ENCODE data around the gene TACC2.
"Not testable (repeated sequence)": the region's sequence is repeated elsewhere in the genome, so short reads cannot be mapped to it uniquely, and the experiment has no call there.

The TACC2 gene

GRCh38 chr10:121981346-121981745, 7.6 kb upstream of the TACC2 start:
- DNase-seq: no peak

- DNase-seq: no peak
Observed at GRCh38 chr10:121983852-121984251, 5.1 kb upstream of the TACC2 start.

GRCh38 chr10:121984463-121984862, 4.5 kb upstream of the TACC2 start:
- no peak for DNase-seq

GRCh38 chr10:121990015-121990677, 1.2 kb downstream of the TACC2 start:
- no peak for DNase-seq

- DNase-seq: not testable (repeated sequence)
Observed at GRCh38 chr10:121991727-121992126, 2.8 kb downstream of the TACC2 start.

GRCh38 chr10:121994429-121994941, 5.5 kb downstream of the TACC2 start:
- no peak for DNase-seq

GRCh38 chr10:121998462-121998861, 9.5 kb downstream of the TACC2 start:
- DNase-seq: no peak

- no peak for DNase-seq
Observed at GRCh38 chr10:121999301-121999700, 10.3 kb downstream of the TACC2 start.

GRCh38 chr10:122001698-122002097, 12.7 kb downstream of the TACC2 start:
- no peak for DNase-seq

- no peak for DNase-seq
Observed at GRCh38 chr10:122007415-122007814, 18.5 kb downstream of the TACC2 start.

GRCh38 chr10:122010405-122011050, 21.6 kb downstream of the TACC2 start:
- no peak for DNase-seq

GRCh38 chr10:122012731-122013130, 23.8 kb downstream of the TACC2 start:
- no peak for DNase-seq

- no peak for DNase-seq
Observed at GRCh38 chr10:122013311-122013780, 24.4 kb downstream of the TACC2 start.

- no peak for DNase-seq
Observed at GRCh38 chr10:122014652-122015248, 25.8 kb downstream of the TACC2 start.

- not testable (repeated sequence) for DNase-seq
Observed at GRCh38 chr10:122017926-122018325, 29.0 kb downstream of the TACC2 start.

- no peak for DNase-seq
Observed at GRCh38 chr10:122018491-122018890, 29.5 kb downstream of the TACC2 start.

GRCh38 chr10:122018951-122019413, 30.0 kb downstream of the TACC2 start:
- DNase-seq: no peak

GRCh38 chr10:122019414-122019975, 30.5 kb downstream of the TACC2 start:
- DNase-seq: no peak

GRCh38 chr10:122020226-122020625, 31.3 kb downstream of the TACC2 start:
- DNase-seq: no peak

- no peak for DNase-seq
Observed at GRCh38 chr10:122021379-122021778, 32.4 kb downstream of the TACC2 start.

- no peak for DNase-seq
Observed at GRCh38 chr10:122021828-122022227, 32.9 kb downstream of the TACC2 start.

GRCh38 chr10:122022276-122022675, 33.3 kb downstream of the TACC2 start:
- no peak for DNase-seq

GRCh38 chr10:122023257-122023656, 34.3 kb downstream of the TACC2 start:
- not testable (repeated sequence) for DNase-seq

All from activated CD8-positive, alpha-beta memory T cell treated with anti-CD3 and anti-CD28 coated beads, Interleukin-2, amount 50 U/mL, for 4 hours (primary cell).